Stimulated activated CD4-positive, alpha-beta T cell treated with anti-CD3 and anti-CD28 coated beads, TNF-alpha, amount 100 ng/mL, for 1 hour (primary cell): ENCODE data around the gene MPST.

ENCODE experiments used
- DNase-seq, 3 donors: peaks; one replicate each; pipeline ENCODE4 v3.0.0-alpha.2; 2020; ENCODE audit warnings: low read depth in 3 of 3, low spot score in 1 of 3

Gene MPST

DNA sequence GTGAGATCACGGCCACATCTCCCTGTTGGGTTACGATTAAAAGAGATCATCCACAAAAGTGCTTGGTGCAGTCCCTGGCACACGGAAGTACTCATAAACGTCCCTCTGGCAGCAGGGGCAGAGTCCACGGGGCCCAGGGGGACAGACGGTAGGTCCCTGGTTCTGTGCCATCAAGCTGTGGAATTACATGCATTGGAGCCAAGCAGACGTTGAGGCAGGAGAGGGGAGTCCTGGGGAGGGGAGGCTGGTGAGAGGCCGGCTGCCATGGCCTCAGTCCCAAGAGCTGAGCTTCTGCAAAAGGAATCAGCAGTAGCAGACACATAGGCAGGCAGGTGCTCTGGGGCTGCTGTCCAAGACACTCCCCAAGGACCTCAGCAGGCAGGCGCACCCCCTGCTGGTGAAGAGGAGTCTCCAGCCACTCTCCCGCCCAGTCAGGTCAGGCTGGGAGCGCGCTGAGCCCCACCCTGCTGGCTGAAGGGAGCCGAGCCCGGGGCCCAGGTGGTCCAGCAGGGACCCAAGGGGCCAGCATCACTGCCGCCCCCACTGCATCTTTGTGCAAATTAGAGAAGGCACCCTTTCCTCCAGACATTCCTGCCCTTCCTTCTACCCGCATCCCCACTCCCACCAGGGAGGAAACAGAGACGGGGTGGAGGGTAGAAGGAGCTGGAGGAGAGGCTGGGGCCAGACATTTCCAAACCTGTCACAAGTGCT lies 24.4 kb downstream of the MPST start:
- DNase-seq: no peak

DNA sequence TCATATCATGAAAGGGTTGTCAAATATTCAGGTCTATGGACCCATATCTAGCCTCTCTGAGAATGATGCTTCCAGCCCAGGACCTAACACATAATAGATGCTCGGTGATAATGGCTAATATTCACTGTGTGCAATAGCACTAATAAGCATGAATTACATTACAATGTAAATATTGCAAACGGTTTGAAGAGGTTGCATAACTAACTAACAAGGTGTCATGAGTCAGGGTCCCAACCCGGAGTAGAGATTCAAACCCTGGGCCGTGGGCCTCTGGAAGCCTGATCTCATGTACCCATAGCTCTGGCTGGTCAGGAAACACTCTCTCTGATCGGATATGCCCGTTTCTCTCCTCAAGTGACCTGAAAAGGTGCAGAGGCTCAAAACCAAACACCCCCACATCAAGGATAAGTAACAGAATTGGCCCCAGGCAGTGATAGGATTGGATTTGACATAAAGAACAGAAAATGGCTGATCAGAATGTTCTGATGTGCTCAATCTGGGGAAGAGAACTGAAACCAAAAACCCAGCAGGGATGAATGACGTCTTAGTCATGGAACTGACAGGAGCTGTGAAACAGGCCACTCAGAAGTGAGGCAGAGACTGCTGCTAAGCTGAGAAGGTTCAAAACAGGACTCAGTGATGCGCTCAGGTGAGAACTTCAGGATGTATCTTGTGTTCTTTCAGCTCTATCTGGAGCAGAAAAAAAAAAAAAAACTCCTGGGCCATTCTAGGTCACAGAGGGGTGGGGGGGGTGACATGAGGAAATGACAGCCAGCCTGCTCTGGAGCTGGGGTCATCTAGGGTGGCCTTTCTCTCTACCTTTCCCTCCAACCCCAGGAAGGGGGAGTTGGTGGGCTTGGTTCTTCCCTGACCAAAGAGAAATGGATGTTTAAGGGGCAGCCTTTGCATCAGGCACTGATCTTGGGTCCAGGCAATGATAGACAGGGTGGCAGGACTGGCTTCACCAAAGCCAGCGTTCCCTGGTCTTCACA lies 25.4 kb downstream of the MPST start:
- DNase-seq: no peak

DNA sequence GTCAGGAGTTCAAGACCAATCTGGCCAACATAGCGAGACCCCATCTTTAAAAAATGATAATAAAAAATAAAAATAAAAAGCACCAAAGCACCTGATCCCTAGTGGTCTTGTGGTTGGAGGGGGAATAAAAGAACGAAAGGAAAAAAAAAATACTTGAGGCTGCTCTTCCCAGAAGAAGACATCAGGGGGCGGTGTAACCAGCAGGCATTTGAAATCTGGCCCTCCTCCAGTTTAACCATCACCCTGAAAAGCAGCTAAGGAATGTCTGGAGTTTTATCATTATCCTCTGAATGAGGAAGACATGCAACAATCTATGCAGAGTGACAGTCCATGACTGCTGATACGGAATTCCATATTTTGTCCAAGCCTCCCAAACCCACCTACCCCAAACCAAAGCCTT lies 26.4 kb downstream of the MPST start:
- DNase-seq: no peak

DNA sequence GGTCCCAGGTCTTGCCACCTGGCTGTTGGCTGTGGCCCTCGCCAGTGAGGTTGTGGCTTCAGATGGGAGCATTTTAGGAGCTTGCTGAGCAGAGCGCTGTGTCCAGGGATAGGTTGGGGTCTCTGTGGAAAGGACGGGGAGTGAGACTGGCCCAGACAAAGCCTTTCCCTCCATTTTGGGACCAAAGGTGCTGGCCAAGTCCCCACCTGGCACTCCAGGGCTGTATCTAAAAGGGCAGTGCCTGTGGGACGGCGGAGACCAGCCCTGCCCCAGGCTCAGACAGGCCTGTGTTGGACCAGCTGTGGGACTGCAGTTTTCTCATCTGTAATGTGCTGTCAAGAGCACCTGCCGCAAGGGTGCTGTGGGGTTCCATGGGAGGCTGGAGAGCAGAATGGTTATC lies 27.0 kb downstream of the MPST start:
- no peak for DNase-seq

GRCh38 chr22:37047006-37047405 lies 27.5 kb downstream of the MPST start:
- DNase-seq: no peak

DNA sequence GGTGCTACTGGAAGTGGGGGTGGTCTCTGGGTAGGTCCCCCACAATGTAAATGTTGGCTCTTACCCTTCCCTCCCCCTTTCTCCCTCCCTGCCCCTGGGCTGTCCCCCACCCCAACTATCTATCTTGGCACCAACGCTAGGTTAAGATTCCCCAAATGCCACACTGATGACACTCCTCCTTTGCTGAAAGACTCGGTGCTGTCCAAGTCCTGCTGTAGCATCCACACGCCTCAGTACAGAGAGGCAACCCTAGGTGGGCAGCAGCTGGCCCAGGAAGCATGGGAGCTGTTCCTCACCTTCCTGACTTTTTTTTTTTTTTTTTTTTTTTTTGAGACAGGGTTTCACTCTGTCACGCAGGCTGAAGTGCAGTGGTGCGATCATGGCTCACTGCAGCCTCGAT lies 28.6 kb downstream of the MPST start:
- DNase-seq: no peak

- DNase-seq: no peak
Measured at GRCh38 chr22:37049224-37049623, 29.7 kb downstream of the MPST start.

DNA sequence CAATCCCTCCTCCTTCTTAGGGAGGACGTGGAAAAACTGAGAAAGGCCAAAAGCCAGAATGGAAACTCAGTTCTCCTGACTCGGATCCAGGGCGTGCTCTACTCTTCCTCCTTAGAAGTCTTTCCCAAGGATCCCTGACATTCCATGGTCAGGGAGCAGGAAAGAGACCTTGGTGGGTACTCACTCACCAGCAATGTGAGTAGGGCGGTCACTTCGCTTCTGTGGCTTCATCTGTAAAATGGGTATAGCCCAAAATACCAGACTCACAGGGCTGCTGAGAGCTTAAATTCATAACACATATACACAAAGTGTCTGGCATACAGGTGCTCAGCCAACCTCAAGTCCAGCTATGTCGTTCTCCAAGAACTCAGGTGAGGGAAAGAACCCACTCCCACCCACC lies 31.4 kb downstream of the MPST start:
- DNase-seq: no peak

DNA sequence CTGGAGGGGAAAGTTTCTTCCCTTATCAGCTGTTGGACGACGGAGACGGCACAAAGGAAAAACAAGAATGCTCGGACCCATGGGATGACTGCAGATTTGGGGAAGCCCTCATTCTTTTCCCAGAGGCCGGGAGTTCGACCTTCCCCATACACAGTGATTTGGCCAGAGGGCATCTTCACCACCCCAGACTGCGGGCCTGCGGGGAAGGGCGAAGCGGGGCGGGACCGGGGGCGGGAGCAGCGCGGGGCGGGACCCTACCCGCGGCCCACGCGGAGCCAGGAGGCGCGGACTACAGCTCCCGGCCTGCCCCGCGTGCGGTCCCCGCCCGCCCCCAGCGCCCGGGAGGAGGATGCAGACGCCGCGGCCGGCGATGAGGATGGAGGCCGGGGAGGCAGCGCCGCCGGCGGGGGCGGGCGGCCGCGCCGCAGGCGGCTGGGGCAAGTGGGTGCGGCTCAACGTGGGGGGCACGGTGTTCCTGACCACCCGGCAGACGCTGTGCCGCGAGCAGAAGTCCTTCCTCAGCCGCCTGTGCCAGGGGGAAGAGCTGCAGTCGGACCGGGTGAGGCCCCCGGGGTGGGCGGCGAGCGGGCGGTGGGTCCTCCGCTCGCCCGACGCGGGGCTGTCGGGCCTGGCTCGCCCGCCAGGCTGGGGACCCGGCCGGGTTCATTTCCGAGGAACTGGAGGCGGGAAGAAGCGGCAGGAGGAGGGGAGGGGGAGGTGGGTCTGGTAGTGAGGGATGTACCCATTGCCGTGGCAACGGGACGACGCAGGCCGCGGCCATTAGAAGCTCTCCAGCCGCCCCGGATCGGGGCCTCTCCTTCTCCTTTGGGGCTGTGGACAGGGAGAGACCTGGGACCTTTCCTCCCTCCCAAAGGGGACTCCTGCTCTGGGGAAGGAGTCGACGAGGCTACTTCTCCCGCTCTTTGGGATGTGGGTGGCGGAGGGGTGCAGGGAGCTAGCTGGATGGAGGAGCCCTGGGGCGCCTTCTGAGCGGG lies 32.1 kb downstream of the MPST start, which contains the start of gene KCTD17:
Gene KCTD17 (plus strand): TSS at position 352 of the 995 bp plus-strand sequence. CDS start 19 bp downstream, at position 371.
- peak; percentile 22 to 64 (median 54) for DNase-seq

GRCh38 chr22:37052386-37053309 lies 33.1 kb downstream of the MPST start:
- no peak for DNase-seq

- DNase-seq: no peak
Measured at GRCh38 chr22:37053310-37054055, 33.9 kb downstream of the MPST start.

DNA sequence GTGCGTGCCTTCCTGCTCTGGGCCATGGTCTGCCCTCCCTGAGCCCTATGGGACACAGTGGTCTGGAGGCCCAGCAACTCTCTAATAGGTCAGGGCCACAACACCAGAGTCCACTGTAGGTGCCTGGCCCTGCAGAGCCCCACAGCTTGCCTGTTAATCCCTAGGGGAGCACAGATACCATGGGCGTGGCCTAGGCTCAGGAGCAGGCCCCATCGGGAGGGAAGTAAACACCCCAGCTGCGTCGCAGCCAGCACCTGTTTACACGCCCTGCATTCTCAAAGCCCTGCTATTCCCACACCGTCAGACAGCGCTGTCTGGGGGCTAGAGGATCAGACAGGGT lies 34.5 kb downstream of the MPST start:
- no peak for DNase-seq

GRCh38 chr22:37054600-37055365 lies 35.2 kb downstream of the MPST start:
- DNase-seq: no peak

DNA sequence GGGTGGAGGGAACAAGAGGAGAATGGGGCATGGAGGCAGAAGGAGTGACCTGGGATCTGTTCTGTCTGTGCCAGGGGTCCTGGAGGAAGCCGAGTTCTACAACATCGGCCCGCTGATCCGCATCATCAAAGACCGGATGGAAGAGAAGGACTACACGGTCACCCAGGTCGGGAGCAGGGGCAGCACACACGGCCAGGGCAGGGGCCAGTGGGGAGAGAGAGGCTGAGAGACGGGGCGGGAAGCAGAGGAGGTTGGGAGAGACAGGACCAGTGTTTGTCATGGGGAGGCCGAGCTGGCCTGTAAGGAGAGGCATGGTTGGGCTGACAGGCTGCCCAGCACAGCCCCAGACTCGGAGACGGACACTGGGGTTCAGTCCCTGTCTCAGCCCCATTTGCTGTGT lies 36.7 kb downstream of the MPST start:
- no peak for DNase-seq

- no peak for DNase-seq
Measured at GRCh38 chr22:37057226-37057625, 37.7 kb downstream of the MPST start.

DNA sequence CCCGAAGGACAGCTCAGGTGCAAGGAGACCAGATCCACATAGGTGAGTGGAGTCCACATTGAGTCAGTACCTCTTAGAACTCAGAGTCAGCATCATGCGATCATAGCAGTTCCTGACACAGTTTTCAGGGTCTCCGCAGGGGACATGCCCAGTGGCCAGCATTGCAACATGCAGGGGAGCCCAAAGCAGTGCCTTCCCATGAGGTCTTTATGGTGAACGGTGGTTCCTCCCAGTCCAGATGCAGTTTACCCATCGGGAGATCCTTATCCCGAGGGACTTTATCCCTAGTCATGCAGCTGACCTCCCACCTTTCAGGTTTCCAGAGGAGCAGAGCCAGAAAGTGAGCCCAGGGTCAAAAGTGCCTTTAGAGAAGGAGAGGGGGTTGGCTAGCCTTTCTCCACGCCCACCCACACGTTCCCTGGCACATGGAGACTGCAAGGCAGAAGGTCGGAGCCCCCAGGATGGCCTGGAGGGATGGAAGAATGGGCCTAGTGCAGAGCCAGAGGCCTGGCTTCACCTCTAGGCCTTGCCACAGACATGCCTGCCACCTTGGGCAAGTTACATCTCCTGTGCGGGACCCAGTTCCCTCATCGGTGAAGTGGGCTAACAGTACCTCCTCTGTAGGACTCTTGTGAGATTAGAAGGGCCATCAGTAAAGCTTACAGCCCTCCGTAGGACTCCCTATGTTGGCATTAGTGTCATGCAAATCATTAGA lies 38.4 kb downstream of the MPST start:
- DNase-seq: no peak

DNA sequence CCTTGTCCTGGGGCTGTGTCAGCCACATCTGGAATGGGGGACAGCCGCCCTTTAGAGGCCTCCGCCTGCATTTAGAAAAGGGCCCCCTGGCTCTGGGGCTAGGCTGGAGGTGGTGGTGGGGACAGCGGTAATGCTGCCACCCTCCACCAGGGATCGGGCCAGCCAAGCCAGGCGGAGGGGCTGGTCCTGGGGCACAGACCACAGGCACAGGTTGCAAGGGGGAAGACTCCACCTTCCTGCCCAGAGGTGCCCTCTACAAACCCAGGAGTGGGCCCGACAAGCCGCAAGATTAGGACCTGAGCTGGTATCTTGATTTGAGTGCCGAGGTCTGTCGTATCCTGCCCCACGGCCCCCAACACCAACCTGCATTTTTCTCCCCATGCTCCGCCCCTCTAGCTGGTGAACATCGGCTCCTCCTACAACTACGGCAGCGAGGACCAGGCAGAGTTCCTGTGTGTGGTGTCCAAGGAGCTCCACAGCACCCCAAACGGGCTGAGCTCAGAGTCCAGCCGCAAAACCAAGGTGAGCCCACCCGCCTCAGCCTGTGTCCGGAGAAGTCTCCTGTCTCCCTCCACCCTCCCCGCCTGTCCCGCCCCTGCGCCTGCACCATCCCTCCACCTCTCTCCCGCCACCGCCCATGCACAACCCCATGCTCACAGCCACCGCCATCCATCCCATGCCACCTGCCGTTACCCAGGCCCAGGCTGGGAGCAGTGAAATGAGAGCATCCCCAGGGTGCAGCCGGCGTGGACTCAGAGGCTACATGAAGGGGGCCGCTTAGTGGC lies 39.6 kb downstream of the MPST start:
- DNase-seq: no peak
